Tibial artery (tissue), 4 donors: ENCODE results near the gene ARAP2.

ENCODE experiments used
- DNase-seq, 2 donors: peaks; one replicate each; pipeline ENCODE4 v3.0.0-alpha.2; 2019
- H3K27ac ChIP-seq, 2 donors: fragments of 200-600 bp; sonication (generic) in 1 of 2; 1 replicate in 1 of 2; 2 replicates in 1 of 2; pipeline ENCODE4 v1.5.1; 2018 to 2019; ENCODE audit warnings: mild to moderate bottlenecking in 1 of 2
- H3K27me3 ChIP-seq, 2 donors: fragments of 200-600 bp; sonication (generic) in 1 of 2; one replicate each; pipeline versions ENCODE4 v1.5.1 to v1.6.0; 2016 to 2019
- H3K36me3 ChIP-seq, 3 donors: fragments of 200-600 bp; sonication (generic) in 2 of 3; one replicate each; pipeline ENCODE4 v1.5.1; 2016 to 2019; ENCODE audit warnings: mild to moderate bottlenecking in 2 of 3
- H3K4me1 ChIP-seq, 4 donors: fragments of 200-600 bp; sonication (generic) in 2 of 4; 1 replicate in 3 of 4; 2 replicates in 1 of 4; pipeline ENCODE4 v1.5.1; 2016 to 2019
- H3K4me3 ChIP-seq, 2 donors: fragments of 200-600 bp; sonication (generic) in 1 of 2; 1 replicate in 1 of 2; 2 replicates in 1 of 2; pipeline ENCODE4 v1.5.1; 2018 to 2019; ENCODE audit warnings: mild to moderate bottlenecking in 2 of 2
- H3K9me3 ChIP-seq, 3 donors: fragments of 200-600 bp; sonication (generic) in 1 of 3; one replicate each; pipeline ENCODE4 v1.5.1; 2016 to 2019
- intact Hi-C: fragments of 100-400 bp; cut with DNase I; formaldehyde crosslinking; loops from one replicate; pipeline ENCODE4 v1.15.0; 2023; ENCODE audit warnings: low total_unique reads
- TF ChIP-seq, protein P1 (sequence below), 2 experiments: fragments of 200-600 bp in 1 of 2; fragments of 450-650 bp in 1 of 2; IDR thresholded peaks; one replicate each; pipeline ENCODE4 v1.5.1; 2017 to 2019; ENCODE audit warnings: antibody characterized with exemption in 2 of 2, mild to moderate bottlenecking in 1 of 2, moderate library complexity in 1 of 2

The ARAP2 gene

DNA sequence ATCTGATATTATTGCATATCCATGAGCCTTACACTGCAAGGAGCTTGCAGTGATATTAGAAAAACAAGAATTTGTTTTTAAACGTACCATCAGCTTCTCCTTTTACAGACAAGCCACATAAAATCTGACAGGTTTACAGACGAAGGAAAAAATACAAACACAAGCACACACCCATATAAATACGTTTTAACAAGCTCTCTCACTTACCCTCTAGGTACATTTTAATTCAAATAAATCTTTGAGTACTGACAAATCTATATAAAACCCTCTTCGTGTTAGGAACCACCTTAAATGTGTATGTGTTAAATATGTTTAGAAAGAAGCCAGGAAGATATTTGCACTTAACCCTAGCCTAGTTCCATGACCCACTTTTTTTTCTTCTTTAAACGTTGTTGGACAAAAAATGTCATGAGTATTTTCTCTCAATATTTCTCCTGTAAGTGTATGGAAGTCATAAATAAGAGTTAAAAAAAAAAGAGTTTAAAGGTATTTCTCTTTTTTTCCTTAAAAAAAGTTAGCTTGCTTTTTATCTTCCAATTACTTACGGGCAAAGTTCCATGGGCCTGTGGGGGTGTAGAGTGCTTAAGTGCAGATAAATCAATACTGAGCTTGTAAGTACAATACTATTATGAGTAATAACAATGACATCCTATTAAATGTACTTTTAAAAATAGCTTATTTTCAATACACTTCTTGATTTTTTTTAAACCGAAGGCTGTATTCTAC lies 1.5 kb downstream of the ARAP2 start:
- intact Hi-C loops, result no loop called here
- H3K36me3 ChIP-seq, result no peaks in the 10 kb centered on the region
- no peak overlapping the region for H3K27ac ChIP-seq
- no peaks in the 10 kb centered on the region for H3K9me3 ChIP-seq
- no peak for DNase-seq
- peaks cover 0 to 7% (median 4%) of the 10 kb centered on the region in 4 donors for H3K4me1 ChIP-seq
- TF ChIP-seq, protein P1, sequence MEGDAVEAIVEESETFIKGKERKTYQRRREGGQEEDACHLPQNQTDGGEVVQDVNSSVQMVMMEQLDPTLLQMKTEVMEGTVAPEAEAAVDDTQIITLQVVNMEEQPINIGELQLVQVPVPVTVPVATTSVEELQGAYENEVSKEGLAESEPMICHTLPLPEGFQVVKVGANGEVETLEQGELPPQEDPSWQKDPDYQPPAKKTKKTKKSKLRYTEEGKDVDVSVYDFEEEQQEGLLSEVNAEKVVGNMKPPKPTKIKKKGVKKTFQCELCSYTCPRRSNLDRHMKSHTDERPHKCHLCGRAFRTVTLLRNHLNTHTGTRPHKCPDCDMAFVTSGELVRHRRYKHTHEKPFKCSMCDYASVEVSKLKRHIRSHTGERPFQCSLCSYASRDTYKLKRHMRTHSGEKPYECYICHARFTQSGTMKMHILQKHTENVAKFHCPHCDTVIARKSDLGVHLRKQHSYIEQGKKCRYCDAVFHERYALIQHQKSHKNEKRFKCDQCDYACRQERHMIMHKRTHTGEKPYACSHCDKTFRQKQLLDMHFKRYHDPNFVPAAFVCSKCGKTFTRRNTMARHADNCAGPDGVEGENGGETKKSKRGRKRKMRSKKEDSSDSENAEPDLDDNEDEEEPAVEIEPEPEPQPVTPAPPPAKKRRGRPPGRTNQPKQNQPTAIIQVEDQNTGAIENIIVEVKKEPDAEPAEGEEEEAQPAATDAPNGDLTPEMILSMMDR (IDR thresholded peaks at IDR 0.05), result no peak
- no peak overlapping the region for H3K4me3 ChIP-seq
- H3K27me3 ChIP-seq, result peaks cover 0 to 12% of the 10 kb centered on the region in 2 donors

DNA sequence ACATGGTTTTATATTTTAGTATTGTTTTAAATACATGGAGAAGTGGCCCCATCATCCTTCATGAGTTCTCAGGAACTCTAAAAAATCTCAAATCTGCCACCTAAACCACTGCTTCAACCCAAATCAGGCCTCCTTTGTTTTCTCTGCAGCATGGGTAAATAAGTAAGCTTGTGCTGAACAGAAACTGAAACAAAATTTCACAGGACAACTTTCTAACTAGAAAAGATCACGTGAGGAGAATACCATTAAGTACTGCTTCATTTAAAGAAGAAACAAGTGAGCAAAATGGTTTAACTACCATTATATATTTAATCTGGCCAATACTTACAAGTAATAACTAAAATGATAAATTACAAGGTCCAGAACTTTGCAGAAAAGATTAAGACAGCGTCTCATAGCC lies 2.5 kb downstream of the ARAP2 start:
- DNase-seq, result no peak
- Histone ChIP-seq H3K27me3 (peaks cover 0 to 12% of the 10 kb centered on the region in 2 donors), H3K4me1 (peaks cover 0 to 7% (median 4%) of the 10 kb centered on the region in 4 donors), H3K9me3 (no peaks in the 10 kb centered on the region), H3K27ac (no peak overlapping the region), H3K4me3 (no peak overlapping the region), H3K36me3 (no peaks in the 10 kb centered on the region)
- TF ChIP-seq, protein P1 (IDR thresholded peaks at IDR 0.05), result no peak
- intact Hi-C loops, result no loop called here

DNA sequence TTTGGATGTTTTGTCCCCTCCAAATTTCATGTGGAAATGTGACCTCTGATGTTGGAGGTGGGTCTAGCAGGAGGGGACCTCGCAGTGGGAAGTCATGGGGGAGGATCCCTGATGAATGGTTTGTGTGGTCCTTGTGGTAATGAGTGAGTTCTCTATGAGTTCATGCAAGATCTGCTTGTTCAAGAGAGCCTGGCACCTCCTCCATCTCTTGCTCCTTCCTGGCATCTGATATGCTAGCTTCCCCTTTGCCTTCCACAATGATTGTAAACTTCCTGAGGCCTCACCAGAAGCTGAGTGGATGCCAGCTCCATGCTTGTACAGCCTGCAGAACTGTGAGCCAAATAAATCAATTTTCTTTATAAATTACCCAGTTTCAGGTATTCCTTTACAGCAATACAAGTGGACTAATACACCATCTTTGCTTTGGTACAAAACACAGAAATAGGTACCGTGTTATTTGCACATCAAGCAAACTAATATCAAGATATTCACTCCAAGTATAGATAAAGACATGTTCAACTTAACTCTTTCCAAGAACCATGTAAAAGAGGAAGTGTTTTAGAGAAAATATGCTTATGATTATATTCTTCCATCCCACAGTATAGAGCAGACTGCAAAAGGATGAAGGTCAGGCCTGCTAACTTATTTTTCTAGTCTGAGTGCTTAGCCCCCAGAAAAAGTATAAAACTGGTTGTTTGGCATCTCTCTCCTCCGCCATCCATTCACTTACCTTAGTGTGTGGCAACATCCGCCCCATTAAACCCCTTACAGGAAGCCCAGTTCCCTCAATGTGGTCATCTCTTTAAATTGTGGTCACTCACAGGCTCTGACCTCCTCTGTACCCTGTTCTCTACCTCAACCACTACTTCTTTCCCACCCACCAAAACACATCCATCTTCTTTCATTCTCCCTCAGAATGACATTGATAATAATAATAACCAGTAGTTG lies 6.7 kb downstream of the ARAP2 start:
- H3K4me1 ChIP-seq, result no peaks in the 10 kb centered on the region
- DNase-seq, result no peak
- TF ChIP-seq, protein P1 (IDR thresholded peaks at IDR 0.05), result no peak
- no peak overlapping the region for H3K27ac ChIP-seq
- no peak overlapping the region for H3K4me3 ChIP-seq
- no peaks in the 10 kb centered on the region for H3K27me3 ChIP-seq
- intact Hi-C loops, result no loop called here
- no peaks in the 10 kb centered on the region for H3K36me3 ChIP-seq
- H3K9me3 ChIP-seq, result no peaks in the 10 kb centered on the region

DNA sequence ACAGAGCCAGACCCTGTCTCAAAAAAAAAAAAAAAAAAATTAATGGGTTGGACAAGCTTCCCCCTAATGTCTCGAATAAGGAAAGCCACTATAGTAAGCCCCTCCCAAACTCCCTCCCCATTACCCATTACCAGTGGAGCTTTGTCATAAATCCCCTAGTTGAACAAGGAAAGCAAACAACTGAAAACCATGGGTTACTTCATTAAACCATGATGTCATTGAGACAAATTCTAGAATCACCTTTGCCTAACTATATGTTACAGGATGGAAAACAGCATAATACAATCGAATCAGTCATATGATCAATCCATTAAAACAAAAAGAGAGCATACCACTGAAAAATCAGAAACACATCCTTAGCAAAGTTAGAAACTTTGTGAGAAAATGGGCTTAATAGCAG lies 8.2 kb downstream of the ARAP2 start:
- no peak overlapping the region for H3K4me3 ChIP-seq
- H3K36me3 ChIP-seq, result no peaks in the 10 kb centered on the region
- TF ChIP-seq, protein P1 (IDR thresholded peaks at IDR 0.05), result no peak
- H3K27me3 ChIP-seq, result no peaks in the 10 kb centered on the region
- no peaks in the 10 kb centered on the region for H3K9me3 ChIP-seq
- intact Hi-C loops, result no loop called here
- DNase-seq, result no peak
- no peak overlapping the region for H3K27ac ChIP-seq
- H3K4me1 ChIP-seq, result no peaks in the 10 kb centered on the region

DNA sequence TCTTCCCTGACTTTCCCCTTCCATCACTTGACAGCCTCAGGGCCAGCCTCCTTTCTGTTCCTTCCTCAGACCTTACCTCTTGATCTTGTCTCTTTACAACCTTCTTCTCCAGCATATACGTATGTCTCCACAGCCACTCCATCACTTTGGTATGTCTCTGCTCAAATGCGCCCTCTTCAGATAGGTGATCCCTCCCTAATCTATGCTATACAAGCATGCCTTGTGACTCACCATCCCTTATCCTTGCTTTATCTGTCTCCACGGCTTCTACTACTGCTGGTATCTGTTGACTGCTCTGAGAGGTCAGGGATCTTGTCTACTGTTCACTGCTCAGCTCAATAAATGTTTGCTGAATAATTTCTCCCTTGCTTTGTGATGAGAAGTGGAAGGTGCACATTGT lies 9.0 kb downstream of the ARAP2 start:
- Histone ChIP-seq H3K27me3 (no peaks in the 10 kb centered on the region), H3K4me1 (no peaks in the 10 kb centered on the region), H3K27ac (no peak overlapping the region), H3K4me3 (no peak overlapping the region), H3K9me3 (no peaks in the 10 kb centered on the region), H3K36me3 (no peaks in the 10 kb centered on the region)
- no peak for DNase-seq
- intact Hi-C loops, result no loop called here
- TF ChIP-seq, protein P1 (IDR thresholded peaks at IDR 0.05), result no peak
